NK-92 (cell line): ENCODE data around the gene NAMPT.

ENCODE experiments used
- DNase-seq: peaks from one replicate; lab custom pipeline; 2025; ENCODE audit not compliant: unreplicated experiment; lab: John Stamatoyannopoulos, UW

Gene NAMPT

DNA sequence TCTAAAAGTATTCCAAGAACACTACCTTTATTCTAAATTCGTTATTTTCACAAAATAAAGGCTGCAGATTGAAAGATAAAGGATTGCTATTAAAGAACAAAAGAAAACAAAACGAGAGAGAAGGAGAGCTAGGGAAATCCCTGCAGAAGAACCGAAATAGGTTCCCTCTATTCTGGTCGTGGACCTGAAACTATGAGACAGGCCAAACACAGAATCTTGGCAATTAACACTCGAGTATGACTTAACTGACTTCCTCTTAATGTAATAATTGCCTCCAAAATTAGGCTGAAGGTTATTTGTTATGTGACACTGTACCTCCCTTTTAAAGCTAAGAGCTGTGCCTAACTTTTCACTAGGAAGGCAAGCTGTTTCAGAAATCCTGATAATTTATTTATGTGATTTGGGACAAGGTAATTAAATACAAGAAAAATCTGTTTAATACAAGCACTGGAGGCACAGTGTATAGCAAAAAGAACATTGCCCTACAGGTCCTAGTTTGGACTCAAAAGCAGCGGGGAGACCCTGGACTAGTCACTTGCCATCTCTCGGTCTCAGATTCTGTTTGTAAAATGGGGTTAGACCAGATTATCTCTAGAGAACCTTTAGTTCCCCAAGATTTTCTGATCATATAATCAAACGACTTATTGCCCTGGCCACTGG, 11.6 kb downstream of the NAMPT start:
- DNase-seq: no peak

DNA sequence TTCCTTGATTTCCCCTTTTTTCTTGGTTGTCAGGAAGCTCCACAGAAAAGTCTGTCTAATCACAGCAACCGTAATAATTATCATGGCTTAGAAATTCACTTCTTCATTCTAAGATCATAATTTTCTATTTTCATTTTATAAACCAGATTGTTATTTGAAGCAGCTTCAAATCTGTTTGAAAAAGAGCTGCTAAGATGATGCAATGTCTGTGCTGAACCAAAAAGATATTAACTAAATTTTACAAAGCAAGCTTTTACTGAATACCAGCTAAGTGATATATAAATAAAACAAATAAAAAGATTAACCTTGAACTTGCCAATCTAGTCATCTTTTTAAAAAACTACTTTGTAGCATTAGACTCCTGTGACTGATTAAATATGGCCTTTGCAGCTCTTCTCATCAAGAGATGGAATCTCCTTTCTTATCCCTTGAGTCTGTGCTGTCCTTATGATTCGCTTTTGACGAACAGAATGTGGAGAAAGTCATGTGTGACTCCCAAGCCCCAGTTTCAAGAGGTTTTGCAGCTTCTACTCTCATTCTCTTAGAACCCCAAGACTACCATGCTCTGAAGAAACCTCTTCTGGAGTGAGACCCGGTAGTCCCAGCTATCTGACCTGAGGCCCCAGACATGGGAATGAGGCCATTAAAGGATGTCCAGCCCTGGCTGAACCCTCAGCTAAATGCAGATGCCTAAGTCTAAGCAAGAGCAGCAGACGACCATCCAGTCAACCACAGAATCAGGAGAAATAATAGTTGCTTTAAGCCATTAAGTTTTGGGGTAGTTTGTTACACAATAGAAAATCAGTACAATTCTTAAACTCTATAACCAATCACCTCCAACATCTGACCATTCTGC, 14.4 kb downstream of the NAMPT start:
- DNase-seq: no peak

DNA sequence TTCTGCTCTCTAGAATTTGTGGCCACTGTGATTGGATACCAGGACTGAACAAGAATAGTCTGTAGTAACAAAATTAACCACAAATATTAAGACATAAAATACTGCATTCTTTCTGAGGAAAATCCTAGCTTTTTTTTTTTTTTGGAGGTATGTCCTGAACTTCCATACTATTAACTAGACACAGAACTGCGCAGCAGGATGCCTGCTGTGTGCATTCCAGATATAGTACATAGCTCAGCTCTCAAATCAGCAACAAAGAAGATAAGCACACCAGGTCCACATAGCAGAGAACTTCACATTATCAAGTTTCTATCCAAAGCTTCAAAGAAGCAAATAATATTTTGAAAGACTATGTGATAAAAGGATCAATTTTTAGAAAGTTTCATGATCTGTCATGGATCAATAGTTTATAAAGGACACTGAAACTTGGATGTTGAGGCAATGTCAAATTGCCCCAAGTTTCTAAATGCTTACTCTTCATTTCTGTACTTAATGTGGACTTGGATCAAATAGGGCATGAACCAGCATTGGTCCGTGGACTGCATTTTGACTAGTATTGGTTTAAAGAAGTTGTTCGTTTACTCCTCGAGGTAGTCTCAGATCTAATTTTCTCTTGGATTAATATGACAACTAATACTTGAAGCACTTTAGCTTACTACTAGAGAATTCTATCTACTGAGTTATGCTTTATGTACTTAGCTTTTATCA, 15.4 kb downstream of the NAMPT start:
- no peak for DNase-seq

DNA sequence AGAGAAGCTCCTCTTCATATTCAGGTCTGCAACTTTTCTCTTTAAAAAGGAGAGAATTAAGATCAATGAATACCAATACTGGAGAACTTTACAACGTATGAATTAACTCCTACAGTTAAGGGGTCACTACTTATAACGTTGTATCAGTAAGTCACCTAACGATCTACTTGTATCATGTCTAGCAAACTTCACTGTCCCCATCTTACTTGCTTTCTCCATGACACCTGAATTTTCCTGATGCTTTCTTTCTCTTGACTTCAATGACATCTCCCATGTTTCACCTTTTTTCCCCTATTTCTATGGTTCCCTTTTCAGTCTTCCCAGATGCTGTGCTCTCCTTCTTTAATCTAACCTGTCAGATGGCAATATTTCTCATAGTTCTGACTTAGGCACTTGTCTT, 19.6 kb downstream of the NAMPT start:
- DNase-seq: no peak

DNA sequence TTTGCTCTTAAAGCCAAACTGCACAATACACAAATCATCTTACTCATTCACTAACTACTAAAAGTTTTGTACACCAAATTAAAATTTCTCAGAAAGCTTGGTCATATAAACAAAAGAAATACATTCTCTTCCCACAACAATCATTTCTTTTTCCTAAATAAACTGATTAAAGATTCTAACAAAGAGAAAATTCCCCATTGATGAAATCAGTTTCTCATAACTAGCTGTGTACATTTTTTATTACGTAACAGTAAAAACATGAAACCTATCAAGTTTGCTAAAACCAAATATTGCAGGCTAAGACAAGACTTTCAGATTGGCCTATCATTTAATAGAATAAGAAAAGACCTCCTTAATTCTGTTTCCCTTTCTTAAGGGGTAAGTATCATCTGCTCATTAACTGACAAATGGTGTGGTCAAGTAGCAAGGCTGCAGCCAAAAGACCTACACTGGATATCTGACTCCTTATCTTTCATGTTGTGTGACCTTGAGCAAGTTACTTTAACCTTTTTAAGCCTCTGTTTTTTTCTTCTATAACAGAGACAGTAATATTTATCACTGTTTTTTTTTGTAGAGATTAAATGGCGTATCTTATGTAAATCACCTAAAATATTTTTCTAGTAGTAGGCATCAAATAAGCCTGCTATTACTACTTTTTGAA, 22.4 kb downstream of the NAMPT start:
- no peak for DNase-seq

DNA sequence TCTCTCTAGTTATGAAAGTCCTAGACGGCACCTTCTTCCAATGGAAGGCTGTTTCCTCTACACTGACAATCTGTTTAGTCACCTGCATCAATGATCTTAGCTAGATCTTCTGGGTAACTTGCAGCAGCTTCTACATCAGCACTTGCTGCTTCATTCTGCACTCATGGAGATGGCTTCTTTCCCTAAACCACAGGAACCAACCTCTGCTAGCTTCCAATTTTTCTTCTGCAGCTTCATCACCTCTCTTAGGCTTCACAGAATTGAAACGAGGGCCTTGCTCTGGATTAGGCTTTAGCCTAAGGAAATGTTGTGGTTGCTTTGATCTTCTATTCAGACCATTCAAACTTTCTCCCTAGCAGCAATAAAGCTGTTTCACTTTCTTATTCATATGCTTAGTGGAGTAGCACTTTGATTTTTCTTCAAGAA, 24.6 kb downstream of the NAMPT start:
- no peak for DNase-seq

DNA sequence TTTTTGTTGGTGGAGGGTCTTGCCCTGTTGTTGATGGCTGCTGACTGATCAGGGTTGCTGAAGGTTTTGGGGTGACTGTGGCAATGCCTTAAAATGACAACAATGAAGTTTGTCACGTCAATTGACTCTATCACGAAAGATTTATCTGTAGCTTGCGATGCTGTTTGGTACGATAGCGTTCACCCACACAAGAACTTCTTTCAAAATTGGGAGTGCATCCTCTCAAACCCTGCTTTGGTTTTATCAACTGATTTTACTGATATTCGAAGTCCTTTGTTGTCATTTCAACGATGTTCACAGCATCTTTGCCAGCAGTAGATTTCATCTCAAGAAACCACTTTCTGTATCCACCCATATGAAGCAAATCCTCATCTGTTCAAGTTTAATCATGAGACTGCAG, 26.0 kb downstream of the NAMPT start:
- DNase-seq: no peak

DNA sequence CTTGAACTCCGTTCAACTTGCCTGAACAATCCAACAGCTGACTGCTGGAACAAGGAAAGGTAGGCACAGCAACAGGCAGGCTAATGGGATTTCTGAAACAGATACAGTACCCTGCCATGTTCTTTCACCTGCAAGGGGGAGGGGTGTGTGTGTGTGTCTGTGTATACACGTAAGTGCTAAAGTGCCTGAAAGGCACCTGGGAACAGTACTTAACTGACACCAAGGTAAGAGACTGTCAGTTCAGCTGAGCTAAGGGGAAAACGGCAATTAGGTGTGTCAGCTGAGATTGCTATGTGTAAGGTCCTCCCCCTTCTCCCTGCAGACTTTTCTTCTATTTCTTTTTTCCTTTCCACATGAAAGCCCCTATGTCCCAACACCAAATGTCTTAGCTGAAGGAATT, 27.0 kb downstream of the NAMPT start:
- DNase-seq: no peak

DNA sequence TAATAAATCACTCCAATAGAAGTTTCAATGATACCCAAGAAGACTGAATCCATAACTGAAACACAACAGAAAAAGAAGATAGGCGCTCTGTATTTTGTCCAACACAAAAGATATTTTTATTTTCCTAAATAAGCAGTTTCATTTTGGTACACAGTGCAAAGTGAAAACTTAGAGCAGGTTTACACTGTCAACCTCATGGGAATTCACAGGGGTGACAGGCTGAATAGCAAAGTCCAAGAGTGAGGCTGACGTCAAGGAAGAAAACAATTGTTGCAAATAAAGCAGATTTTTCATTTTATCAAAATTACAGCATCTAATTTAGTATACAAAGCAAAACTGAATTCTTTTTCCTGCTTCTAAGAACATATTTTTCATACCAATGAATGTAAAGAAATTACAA, 28.6 kb downstream of the NAMPT start:
- DNase-seq: no peak

DNA sequence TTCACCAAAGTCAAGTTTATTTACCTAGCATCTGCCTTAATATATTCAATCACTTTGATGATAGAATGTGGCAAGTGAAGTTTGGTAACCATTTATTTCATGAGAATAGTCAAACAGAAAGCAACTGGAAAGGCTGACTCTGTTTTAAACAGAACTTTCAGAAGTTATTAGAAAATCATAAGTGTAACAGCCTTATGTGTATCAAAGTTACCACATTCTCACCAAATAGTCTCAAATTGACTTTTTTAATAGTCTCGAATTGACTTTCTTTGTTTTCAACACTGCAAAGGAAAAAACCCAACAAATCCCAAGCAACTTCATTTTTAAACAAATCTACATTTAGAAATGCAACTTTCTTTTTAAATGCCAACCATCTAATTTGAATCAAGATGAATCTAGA, 29.5 kb downstream of the NAMPT start:
- no peak for DNase-seq

DNA sequence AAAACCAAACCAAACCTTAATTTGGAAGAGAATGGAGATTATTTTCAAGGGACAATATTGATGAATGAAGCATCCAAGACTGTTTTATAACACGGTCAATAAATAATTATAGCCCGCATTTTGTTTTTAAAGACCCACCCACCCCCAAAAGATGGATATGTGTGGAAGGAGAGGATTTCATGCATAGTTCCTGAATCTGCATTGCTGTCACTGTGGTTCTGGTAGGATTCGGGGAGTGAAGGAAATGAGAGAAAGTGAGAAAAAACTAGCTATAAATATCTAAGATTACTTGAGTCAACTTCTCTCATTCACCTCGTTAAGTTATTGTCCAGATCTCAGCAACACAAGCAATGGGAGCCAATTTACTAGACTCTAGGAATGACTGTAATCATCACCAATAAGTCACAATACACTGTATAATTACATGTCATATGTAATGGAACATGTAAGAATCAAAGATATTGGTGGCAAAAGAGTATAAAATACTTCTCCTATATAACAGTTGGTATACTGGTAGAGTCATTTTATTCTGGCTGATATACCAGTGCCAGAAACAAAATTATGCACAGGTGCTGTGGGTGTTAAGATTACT, 30.2 kb downstream of the NAMPT start:
- DNase-seq: no peak

DNA sequence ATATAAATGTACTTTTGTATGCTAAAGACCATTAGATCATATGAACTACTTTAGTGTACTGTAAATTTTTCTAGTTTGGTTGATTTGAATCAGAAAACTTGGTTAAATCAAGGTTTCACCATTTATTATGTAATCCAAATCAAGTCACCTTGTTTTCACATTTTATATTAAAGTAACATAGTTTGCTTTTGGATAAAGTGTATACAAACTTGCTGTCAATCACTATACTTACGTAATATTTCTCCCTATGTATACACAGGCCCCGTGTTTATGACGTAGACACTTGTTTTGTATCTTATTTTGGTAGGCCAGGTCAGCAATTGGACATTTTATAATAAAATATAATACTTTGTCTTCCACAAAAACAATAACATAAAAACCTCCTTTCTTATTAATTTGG, 32.2 kb downstream of the NAMPT start:
- no peak for DNase-seq

DNA sequence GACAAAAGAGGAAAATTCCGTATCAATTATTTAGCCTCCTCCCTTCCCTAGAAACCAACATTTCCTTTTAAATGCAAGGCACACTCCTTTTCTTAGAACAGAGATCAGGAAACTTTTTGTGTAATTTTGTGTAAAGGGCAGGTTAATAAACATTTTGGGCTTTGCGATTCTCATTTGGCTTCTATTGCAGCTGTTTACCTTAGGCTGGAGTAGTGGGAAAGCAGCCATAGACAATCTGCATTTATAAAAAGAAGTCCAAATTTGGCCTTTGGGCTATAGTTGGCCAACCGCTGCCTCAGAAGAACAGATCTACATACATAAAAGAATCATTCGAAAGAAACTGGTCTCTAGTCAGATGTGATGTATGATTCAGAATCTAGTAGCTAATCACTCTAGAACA, 35.3 kb downstream of the NAMPT start:
- no peak for DNase-seq

DNA sequence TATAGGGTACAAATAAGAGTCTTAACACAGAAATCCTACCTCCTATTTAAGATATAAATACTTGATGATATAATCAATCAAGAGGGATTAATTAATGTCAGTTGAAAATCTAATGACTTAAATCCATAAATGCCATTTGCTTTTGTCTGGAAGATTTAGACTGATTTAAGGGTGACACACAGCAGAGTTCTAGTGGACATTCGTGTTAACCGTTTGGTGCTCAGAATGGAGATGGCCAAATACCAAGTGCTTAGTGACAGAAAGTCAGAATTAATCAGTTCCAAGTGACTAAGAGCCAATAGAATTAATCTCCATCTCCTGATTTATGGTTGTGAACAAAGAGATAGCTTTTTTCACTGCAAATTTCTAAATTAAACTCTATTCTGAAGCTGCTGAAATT, 36.2 kb downstream of the NAMPT start:
- DNase-seq: no peak

DNA sequence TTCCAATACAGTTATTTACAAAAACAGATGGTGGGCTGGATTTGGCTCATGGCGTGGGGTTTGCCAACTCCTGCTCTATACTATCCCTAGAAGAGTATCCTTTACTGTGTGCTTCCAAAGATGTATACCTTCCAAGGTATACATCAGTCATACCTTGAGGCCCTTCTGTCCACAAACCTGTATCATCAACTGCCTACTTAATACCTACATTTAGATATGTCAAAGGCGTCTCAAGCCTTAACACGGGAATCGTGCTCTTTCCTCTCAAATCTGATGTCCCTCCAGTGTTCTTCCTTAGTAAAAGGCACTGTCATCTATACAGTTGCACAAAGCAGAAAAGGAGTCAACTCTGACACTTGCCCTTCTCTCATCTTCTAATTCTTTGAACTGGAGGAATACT, 36.9 kb downstream of the NAMPT start:
- DNase-seq: no peak

DNA sequence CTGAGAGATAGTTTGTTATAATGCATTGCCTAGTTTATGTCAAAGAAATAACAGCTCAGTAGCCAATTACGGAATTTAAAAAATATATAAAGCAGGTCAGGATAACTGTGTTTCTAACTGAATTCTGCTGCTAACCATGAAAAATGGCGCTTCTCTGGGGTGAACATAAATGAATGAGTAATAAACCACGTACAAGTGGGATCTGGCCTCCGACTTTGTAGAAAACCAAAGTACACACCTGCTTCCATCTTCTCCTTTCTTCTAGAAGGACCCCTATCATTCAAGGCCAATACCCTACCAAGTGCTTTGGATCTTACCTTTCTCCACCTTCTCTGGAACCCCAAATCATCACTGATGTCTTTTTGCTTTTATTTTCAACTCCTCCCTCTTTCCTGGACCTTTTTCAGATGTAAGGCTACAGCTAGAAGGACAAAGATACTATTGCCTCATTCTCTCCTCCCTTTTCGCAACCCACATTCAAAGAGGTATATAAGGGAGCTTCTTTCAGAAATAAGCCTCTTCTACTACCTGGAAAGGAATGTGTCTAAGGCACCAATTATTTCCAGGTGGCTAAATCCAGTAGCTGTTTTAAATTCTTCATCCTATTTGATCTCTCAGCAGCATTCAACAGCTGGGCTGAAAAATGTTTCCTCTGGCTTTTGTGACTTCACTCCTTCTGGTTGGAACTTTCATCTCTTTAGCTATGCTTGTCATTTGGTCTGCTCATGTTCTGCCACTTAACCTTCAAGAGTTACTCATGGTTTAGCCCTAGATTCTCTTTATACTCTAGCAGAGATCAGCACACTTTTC, 37.7 kb downstream of the NAMPT start:
- DNase-seq: no peak

DNA sequence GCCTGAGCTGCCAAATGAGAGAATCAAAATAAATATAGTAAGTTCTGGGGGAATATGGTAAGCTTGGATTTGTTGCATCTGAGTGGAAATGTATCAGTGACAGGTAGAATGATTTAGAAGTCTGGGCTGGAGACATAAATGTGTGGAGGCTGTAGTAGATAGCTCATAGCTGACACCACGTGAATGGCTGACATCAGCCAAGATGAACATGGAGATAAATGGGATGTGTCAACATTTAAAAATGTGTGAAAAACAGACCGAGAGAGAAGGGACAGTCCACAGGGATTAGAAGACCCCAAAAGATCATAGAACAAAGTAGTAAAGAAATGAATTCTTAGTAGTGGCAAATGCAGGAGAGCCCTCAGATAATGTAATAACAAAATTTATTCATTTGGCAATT, 40.9 kb downstream of the NAMPT start:
- DNase-seq: no peak

DNA sequence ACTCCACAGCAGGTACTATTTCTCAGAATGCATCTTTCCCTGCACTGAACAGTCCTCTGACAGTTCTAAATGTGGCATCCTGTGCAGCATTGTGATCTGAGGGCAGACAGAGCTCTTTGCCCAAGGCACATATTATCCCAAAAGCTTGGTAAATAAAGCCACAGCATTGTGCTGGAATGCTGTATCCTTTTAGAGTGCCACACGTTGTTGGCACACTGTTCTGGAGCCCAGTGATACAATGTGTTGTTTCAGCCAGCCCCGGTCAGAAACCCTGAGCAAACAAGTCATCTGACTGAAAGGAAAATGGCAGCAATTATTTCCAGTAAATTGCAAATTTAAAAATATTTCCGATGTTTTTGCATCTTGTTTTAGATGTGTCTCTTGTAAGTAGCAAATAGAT, 45.4 kb downstream of the NAMPT start:
- no peak for DNase-seq

DNA sequence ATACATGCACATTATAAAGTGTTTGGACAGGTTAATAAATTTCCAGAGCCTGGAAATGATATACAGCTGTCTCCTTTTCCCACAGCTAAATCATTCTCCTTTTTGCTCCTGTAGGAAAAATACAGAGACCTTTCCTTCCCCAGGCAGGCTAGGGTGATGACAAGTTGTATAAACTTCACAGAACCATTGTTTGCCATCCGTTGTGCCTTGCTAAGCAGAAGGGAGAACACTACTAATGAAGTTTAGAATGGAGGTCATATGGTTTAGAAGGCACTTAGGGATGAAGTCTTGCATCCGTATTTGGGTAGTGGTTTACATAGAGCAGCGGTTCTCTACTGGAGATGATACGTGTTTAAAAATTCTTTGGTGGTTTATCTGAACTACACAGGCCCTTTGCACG, 46.0 kb downstream of the NAMPT start:
- DNase-seq: no peak

DNA sequence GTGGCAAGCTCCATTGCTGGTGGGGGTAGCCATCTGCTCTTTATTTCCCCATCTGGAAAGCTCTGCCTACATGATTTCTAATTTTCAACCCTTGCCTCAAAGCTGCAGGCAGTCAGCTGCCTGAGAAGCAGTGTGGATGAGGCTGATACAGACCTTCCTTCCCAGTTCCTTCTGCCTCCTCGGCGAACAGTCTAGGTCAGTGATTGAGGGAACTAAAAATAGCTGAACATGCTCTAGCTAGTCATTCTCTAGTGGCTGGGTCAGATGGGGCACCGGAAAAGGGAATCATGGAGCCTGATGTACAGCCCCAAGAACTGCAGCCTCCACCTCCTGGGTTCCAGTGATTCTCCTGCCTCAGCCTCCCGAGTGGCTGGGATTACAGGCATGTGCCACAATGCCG, 48.7 kb downstream of the NAMPT start:
- no peak for DNase-seq
